A549 (cell line): ENCODE results near the gene CHD9. TPM values are rescaled to one million over a fixed set of nuclear protein-coding genes. Genes with fewer than 3 reads are reported as not detected.

Experiments
- ATAC-seq, 2 experiments: fragments of 200-7000 bp in 1 of 2; fragments of >200 bp in 1 of 2; cut with Nextera tagmentation in 1 of 2; cut with Tn5 transposase in 1 of 2; 3 replicates each; pipeline versions ENCODE4 v1.8.0 to v1.9.1; 2018 to 2020; ENCODE audit warnings: mild to moderate bottlenecking in 1 of 2, moderate library complexity in 1 of 2
- CTCF ChIA-PET: fragments of 300-600 bp; sonication (Branson Sonifier 250); formaldehyde crosslinking; extraction: SDS; loops from one replicate; lab custom pipeline; 2021; ENCODE audit warnings: antibody characterized with exemption, inconsistent platforms; lab: Yijun Ruan, JAX
- POLR2A ChIA-PET: fragments of 350-600 bp; formaldehyde crosslinking; extraction: SDS; loops from one replicate; lab custom pipeline; 2021; ENCODE audit warnings: antibody characterized with exemption, inconsistent platforms; lab: Yijun Ruan, JAX
- DNase-seq, 2 experiments: peaks; one replicate each; pipeline versions ENCODE4 v3.0.0 to v3.0.0-alpha.2; 2011 to 2016; ENCODE audit warnings: low read depth in 1 of 2, low spot score in 1 of 2
- FAIRE-seq: peaks from 2 replicates; lab custom pipeline; 2011; peaks lifted over from hg19 to GRCh38; lab: Jason Lieb, UNC
- H3K27ac ChIP-seq, 2 experiments: fragments of >200 bp; sonication (Bioruptor Twin); formaldehyde crosslinking; 3 replicates each; pipeline ENCODE4 v1.5.1; 2016 to 2017
- H3K4me1 ChIP-seq: fragments of >200 bp; sonication (Bioruptor Twin); formaldehyde crosslinking; 3 replicates; pipeline ENCODE4 v1.6.1; 2016
- H3K4me2 ChIP-seq: fragments of >200 bp; sonication (Bioruptor Twin); formaldehyde crosslinking; 3 replicates; pipeline ENCODE4 v1.6.1; 2016
- H3K4me3 ChIP-seq: fragments of >200 bp; sonication (Bioruptor Twin); formaldehyde crosslinking; 3 replicates; pipeline ENCODE4 v1.5.1; 2016
- H3K9me3 ChIP-seq: fragments of >200 bp; sonication (Bioruptor Twin); formaldehyde crosslinking; 3 replicates; pipeline ENCODE4 v1.6.1; 2016
- CBX2 ChIP-seq: fragments of 200-600 bp; sonication (generic); IDR thresholded peaks from 2 replicates; pipeline ENCODE4 v1.6.1; 2016; ENCODE audit warnings: low read depth, mild to moderate bottlenecking, borderline replicate concordance
- CBX8 ChIP-seq: fragments of 200-600 bp; sonication (generic); IDR thresholded peaks from 2 replicates; pipeline ENCODE4 v1.6.1; 2016
- CEBPB ChIP-seq, 2 experiments: fragments of >200 bp in 1 of 2; sonication (Bioruptor Twin) in 1 of 2; formaldehyde crosslinking in 1 of 2; IDR thresholded peaks; 2 replicates each; pipeline ENCODE4 v1.6.1; 2012 to 2016
- CHD4 ChIP-seq: fragments of 200-600 bp; sonication (generic); IDR thresholded peaks from 2 replicates; pipeline ENCODE4 v1.6.1; 2016; ENCODE audit warnings: antibody characterized with exemption, mild to moderate bottlenecking, borderline replicate concordance
- EP300 ChIP-seq, 2 experiments: fragments of >200 bp; sonication (Bioruptor Twin); formaldehyde crosslinking; IDR thresholded peaks; 2 replicates in 1 of 2; 3 replicates in 1 of 2; pipeline ENCODE4 v1.6.1; 2016 to 2017
- ESRRA ChIP-seq: fragments of 150-350 bp; IDR thresholded peaks from 2 replicates; pipeline ENCODE4 v1.6.1; 2014; ENCODE audit warnings: mild to moderate bottlenecking, low read length, borderline replicate concordance
- FOSL2 ChIP-seq, 2 experiments: fragments of 450-650 bp in 1 of 2; fragments of >200 bp in 1 of 2; sonication (Bioruptor Twin) in 1 of 2; formaldehyde crosslinking; IDR thresholded peaks; 2 replicates each; pipeline versions ENCODE4 v1.5.0 to v1.6.1; 2016 to 2020; ENCODE audit warnings: mild to moderate bottlenecking in 1 of 2, moderate library complexity in 1 of 2
- GATA3 ChIP-seq: IDR thresholded peaks from 2 replicates; pipeline ENCODE4 v1.6.1; 2012; ENCODE audit warnings: borderline replicate concordance
- HOXB5 ChIP-seq: fragments of 250-450 bp; sonication (Bioruptor Pico); IDR thresholded peaks from 2 replicates; pipeline ENCODE4 v1.5.0; 2020; ENCODE audit warnings: mild to moderate bottlenecking, moderate library complexity
- JUN ChIP-seq, 2 experiments: fragments of >200 bp; sonication (Bioruptor Twin); formaldehyde crosslinking; IDR thresholded peaks; 2 replicates in 1 of 2; 3 replicates in 1 of 2; pipeline ENCODE4 v1.6.1; 2016 to 2017
- JUNB ChIP-seq: fragments of >200 bp; sonication (Bioruptor Twin); formaldehyde crosslinking; IDR thresholded peaks from 2 replicates; pipeline ENCODE4 v1.6.1; 2016
- KDM5A ChIP-seq: fragments of 200-600 bp; sonication (generic); IDR thresholded peaks from 2 replicates; pipeline ENCODE4 v1.6.1; 2016; ENCODE audit warnings: antibody characterized with exemption, mild to moderate bottlenecking
- MAFK ChIP-seq: fragments of 450-650 bp; IDR thresholded peaks from 2 replicates; pipeline ENCODE4 v1.6.1; 2014; ENCODE audit not compliant: partially characterized antibody
- MYC ChIP-seq: IDR thresholded peaks from 2 replicates; pipeline ENCODE4 v1.6.1; 2012; ENCODE audit warnings: mild to moderate bottlenecking, inconsistent platforms, low read length, improper control_type of control experiment, borderline replicate concordance
- NFE2L2 ChIP-seq: fragments of 150-350 bp; conservative IDR thresholded peaks from 2 replicates; pipeline ENCODE4 v1.6.1; 2014; ENCODE audit warnings: low read length
- NR3C1 ChIP-seq: fragments of >200 bp; sonication (Bioruptor Twin); formaldehyde crosslinking; IDR thresholded peaks from 3 replicates; pipeline ENCODE4 v1.6.1; 2017
- POLR2A ChIP-seq: IDR thresholded peaks from 2 replicates; pipeline ENCODE4 v1.6.1; 2012; ENCODE audit warnings: mild to moderate bottlenecking, low read length
- RAD21 ChIP-seq, 2 experiments: fragments of >200 bp in 1 of 2; sonication (Bioruptor Twin) in 1 of 2; formaldehyde crosslinking in 1 of 2; IDR thresholded peaks in 1 of 2; conservative IDR thresholded peaks in 1 of 2; 2 replicates in 1 of 2; 3 replicates in 1 of 2; pipeline ENCODE4 v1.6.1; 2012 to 2018; ENCODE audit warnings: inconsistent platforms in 1 of 2
- RFX5 ChIP-seq: fragments of 450-650 bp; IDR thresholded peaks from 2 replicates; pipeline ENCODE4 v1.7.1; 2014; ENCODE audit warnings: antibody characterized with exemption, mild to moderate bottlenecking, moderate library complexity
- RNF2 ChIP-seq: fragments of 200-600 bp; sonication (generic); IDR thresholded peaks from 2 replicates; pipeline ENCODE4 v1.6.1; 2016; ENCODE audit warnings: low read depth, mild to moderate bottlenecking, antibody characterized with exemption, moderate library complexity, borderline replicate concordance
- SMC3 ChIP-seq: fragments of >200 bp; sonication (Bioruptor Twin); formaldehyde crosslinking; IDR thresholded peaks from 3 replicates; pipeline ENCODE4 v1.6.1; 2018; ENCODE audit warnings: inconsistent platforms
- SREBF2 ChIP-seq: fragments of 450-650 bp; IDR thresholded peaks from 2 replicates; pipeline ENCODE4 v1.6.1; 2014; ENCODE audit warnings: mild to moderate bottlenecking, moderate library complexity
- WGBS: methylation state at CpG from one replicate; pipeline ENCODE4 v1.1.6; 2017; ENCODE audit errors: missing lambda C conversion rate; 5-methylcytosine and 5-hydroxymethylcytosine counted together
- polyA plus RNA-seq, 4 experiments: library from polyadenylated mRNA; depleted of rRNA in 3 of 4; stranded (reverse); fragments of >200 nt; fragmentation: RNase III in 1 of 4; extraction: RNeasy Plus Mini Kit Qiagen cat#74134 plus additional on column Dnase treatment in 1 of 4; gene quantifications; 2 replicates in 3 of 4; 3 replicates in 1 of 4; pipeline ENCODE4 v1.2.3, GENCODE V29; 2011 to 2017
- TF ChIP-seq, protein P1 (sequence below): fragments of >200 bp; sonication (Bioruptor Twin); formaldehyde crosslinking; IDR thresholded peaks from 3 replicates; pipeline ENCODE4 v1.6.1; 2016
- TF ChIP-seq, protein P2 (sequence below): IDR thresholded peaks from 2 replicates; pipeline ENCODE4 v1.6.1; 2012
- TF ChIP-seq, protein P3 (sequence below): fragments of 200-600 bp; sonication (generic); IDR thresholded peaks from 2 replicates; pipeline ENCODE4 v1.6.1; 2016; ENCODE audit warnings: antibody characterized with exemption, mild to moderate bottlenecking, moderate library complexity

Gene CHD9
- polyA plus RNA-seq, 2 of the 4 experiments (the other 2 are of a cell fraction): 17.8 to 51.6 TPM

DNA sequence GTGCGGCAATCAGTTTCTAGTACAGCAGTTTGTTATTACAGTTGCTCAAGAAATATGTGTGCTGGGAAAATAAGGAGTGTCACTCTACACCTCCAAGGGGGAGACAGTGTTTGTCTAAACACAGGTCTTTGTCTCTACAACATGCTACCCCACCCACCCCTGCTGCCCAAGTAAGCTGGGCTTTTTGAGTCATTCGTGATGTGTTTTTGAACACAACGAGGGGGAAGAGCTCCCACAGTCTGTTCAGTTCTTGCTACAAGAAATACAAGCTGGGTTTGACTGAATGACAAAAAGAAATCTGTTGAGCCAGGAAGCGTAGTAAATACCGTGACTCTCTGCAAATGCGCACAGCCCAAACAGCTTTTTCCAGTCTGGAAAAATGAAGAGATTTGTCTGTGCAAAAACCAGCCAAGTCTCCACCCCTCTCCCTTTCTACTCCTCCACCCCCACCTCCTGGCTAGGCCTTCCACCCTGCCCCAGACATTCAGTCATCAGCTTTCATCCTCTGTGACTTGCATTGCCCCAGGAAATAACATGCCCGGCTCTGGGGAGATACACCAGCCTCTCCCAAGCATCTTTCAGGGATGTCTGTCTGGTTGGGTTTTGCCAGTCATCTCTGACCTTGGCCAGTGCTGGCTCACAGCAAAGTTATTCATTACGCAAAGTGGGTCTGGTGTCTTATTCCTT, 25.7 kb downstream of the CHD9 start:
- CTCF ChIA-PET: interaction anchor here (0.7 to 3.4 kb wide), 6 partner anchors 13 to 127 kb away, joined by 3 to 39 read pairs (median 4); partner anchors contain the start of gene CHD9
- Histone ChIP-seq H3K4me1 (peaks cover 75% of the 10 kb centered on the region), H3K4me2 (peak overlapping the region; percentile 72), H3K9me3 (0 out of 3 replicates have a peak, but pooled peaks cover 9% of the 10 kb centered on the region), H3K27ac (peak overlapping the region; percentile 75 to 87), H3K4me3 (peak overlapping the region; percentile 3; the same call in 2 of the 3 replicates)
- ATAC-seq: peak; percentile 95 to 96
- peak; percentile 89 to 92 for DNase-seq
- no peak for FAIRE-seq
- WGBS: 10% methylated on average over 8 of the region's 8 CpGs
- POLR2A ChIA-PET: interaction anchor here (0.7 to 4.3 kb wide), 11 partner anchors 13 to 63 kb away, joined by 3 to 54 read pairs (median 5); partner anchors contain the start of genes CHD9 and CHD9NB
- TF ChIP-seq GATA3 (peak; percentile 43; the same call in 1 of the 2 replicates), FOSL2 (IDR thresholded peaks at IDR 0.05) (peak; percentile 62; the same call in 1 of the 2 replicates), FOSL2 (CRISPR knock-in tag; IDR thresholded peaks at IDR 0.05) (peak; percentile 87), POLR2A (no peak), NFE2L2 (peak; percentile 62), JUN (IDR thresholded peaks at IDR 0.05) (peak; percentile 37 to 72; a peak in 3 of 5 replicates), RFX5 (no peak), MYC (no peak), SMC3 (peak; percentile 36; the same call in 2 of the 3 replicates), CBX8 (no peak), JUNB (peak; percentile 64; the same call in 1 of the 2 replicates), CHD4 (no peak), RAD21 (conservative IDR thresholded peaks at IDR 0.05 in 1 of 2, IDR thresholded peaks at IDR 0.05 in 1 of 2) (peak in 1 of 2 experiments; percentile 39; a peak in 3 of 5 replicates), NR3C1 (no peak), KDM5A (no peak), MAFK (peak; percentile 85), RNF2 (no peak), SREBF2 (no peak), HOXB5 (no peak), EP300 (IDR thresholded peaks at IDR 0.05) (peak; percentile 58 to 70; a peak in 3 of 5 replicates), ESRRA (peak; percentile 36; the same call in 1 of the 2 replicates), CEBPB (IDR thresholded peaks at IDR 0.05) (peak; percentile 53 to 72; a peak in 2 of 4 replicates), CBX2 (no peak)
- TF ChIP-seq, protein P1, sequence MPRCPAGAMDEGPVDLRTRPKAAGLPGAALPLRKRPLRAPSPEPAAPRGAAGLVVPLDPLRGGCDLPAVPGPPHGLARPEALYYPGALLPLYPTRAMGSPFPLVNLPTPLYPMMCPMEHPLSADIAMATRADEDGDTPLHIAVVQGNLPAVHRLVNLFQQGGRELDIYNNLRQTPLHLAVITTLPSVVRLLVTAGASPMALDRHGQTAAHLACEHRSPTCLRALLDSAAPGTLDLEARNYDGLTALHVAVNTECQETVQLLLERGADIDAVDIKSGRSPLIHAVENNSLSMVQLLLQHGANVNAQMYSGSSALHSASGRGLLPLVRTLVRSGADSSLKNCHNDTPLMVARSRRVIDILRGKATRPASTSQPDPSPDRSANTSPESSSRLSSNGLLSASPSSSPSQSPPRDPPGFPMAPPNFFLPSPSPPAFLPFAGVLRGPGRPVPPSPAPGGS: peak; percentile 77; the same call in 2 of the 3 replicates
- TF ChIP-seq, protein P2, sequence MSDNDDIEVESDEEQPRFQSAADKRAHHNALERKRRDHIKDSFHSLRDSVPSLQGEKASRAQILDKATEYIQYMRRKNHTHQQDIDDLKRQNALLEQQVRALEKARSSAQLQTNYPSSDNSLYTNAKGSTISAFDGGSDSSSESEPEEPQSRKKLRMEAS: peak; percentile 9; the same call in 1 of the 2 replicates
- TF ChIP-seq, protein P3, sequence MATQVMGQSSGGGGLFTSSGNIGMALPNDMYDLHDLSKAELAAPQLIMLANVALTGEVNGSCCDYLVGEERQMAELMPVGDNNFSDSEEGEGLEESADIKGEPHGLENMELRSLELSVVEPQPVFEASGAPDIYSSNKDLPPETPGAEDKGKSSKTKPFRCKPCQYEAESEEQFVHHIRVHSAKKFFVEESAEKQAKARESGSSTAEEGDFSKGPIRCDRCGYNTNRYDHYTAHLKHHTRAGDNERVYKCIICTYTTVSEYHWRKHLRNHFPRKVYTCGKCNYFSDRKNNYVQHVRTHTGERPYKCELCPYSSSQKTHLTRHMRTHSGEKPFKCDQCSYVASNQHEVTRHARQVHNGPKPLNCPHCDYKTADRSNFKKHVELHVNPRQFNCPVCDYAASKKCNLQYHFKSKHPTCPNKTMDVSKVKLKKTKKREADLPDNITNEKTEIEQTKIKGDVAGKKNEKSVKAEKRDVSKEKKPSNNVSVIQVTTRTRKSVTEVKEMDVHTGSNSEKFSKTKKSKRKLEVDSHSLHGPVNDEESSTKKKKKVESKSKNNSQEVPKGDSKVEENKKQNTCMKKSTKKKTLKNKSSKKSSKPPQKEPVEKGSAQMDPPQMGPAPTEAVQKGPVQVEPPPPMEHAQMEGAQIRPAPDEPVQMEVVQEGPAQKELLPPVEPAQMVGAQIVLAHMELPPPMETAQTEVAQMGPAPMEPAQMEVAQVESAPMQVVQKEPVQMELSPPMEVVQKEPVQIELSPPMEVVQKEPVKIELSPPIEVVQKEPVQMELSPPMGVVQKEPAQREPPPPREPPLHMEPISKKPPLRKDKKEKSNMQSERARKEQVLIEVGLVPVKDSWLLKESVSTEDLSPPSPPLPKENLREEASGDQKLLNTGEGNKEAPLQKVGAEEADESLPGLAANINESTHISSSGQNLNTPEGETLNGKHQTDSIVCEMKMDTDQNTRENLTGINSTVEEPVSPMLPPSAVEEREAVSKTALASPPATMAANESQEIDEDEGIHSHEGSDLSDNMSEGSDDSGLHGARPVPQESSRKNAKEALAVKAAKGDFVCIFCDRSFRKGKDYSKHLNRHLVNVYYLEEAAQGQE: no peak
